ENCODE data around the gene AGBL5.
"Not testable (repeated sequence)": the region's sequence is repeated elsewhere in the genome, so short reads cannot be mapped to it uniquely, and the experiment has no call there.

The AGBL5 gene

DNA sequence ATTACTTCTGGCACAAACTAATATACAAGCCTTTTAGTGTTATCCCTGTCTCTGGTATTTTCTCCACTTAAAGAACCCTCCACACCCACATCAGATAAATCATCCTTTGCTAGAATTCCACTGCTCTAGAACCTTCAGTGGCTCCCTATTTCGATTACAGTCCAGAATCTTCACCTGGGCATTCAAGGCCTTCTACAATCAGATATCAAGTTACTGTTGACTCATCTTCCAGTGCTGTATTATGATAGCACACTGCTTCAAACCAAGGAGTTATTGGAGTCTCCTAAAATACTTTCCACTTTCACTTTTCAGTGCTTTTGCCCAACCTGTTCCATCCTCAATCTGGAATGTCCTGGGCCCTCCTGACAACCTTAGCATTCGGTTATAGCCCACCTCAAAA is 64.1 kb downstream of the AGBL5 start:
- no peak overlapping the region for H3K4me3 ChIP-seq (replicated peaks in 1 of 2; ENCODE audit: low read depth in 2 of 2, low read length in 2 of 2)
- TF ChIP-seq, protein P1, sequence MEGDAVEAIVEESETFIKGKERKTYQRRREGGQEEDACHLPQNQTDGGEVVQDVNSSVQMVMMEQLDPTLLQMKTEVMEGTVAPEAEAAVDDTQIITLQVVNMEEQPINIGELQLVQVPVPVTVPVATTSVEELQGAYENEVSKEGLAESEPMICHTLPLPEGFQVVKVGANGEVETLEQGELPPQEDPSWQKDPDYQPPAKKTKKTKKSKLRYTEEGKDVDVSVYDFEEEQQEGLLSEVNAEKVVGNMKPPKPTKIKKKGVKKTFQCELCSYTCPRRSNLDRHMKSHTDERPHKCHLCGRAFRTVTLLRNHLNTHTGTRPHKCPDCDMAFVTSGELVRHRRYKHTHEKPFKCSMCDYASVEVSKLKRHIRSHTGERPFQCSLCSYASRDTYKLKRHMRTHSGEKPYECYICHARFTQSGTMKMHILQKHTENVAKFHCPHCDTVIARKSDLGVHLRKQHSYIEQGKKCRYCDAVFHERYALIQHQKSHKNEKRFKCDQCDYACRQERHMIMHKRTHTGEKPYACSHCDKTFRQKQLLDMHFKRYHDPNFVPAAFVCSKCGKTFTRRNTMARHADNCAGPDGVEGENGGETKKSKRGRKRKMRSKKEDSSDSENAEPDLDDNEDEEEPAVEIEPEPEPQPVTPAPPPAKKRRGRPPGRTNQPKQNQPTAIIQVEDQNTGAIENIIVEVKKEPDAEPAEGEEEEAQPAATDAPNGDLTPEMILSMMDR (IDR thresholded peaks at IDR 0.05; ENCODE audit: low read depth, low read length) = no peak
- DNase-seq (ENCODE audit: low read depth in 2 of 2) = no peak

DNA sequence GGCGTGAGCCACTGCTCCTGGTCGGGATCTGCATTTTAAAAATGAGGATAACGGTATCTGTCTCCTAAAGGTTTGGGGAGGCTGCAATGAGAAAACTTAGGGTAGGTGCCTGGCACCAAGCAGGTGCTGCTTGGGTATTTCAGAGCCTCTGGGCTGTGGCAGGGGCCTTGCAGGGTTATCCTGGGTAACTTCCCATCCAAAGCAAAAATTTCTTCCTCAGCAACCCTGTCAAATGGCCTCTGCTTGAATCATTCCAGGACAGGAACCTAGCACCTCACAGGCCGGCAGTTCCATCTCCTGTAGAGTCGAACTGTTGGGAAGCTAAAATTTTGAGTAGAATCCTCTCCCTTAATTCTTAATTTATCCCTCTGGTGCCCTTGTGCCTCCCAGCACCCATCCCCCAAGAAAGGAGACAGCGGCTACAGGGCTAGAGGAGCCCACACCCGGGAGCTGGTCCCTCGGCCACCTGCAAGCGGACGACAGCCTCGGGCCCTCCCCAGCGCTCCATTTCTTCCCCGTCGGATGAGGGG is 66.6 kb downstream of the AGBL5 start:
- no peak for DNase-seq (ENCODE audit: low read depth in 2 of 2)
- TF ChIP-seq, protein P1 (IDR thresholded peaks at IDR 0.05; ENCODE audit: low read depth, low read length) = no peak
- H3K4me3 ChIP-seq (replicated peaks in 1 of 2; ENCODE audit: low read depth in 2 of 2, low read length in 2 of 2) = peak overlapping the region; percentile 46 to 48

DNA sequence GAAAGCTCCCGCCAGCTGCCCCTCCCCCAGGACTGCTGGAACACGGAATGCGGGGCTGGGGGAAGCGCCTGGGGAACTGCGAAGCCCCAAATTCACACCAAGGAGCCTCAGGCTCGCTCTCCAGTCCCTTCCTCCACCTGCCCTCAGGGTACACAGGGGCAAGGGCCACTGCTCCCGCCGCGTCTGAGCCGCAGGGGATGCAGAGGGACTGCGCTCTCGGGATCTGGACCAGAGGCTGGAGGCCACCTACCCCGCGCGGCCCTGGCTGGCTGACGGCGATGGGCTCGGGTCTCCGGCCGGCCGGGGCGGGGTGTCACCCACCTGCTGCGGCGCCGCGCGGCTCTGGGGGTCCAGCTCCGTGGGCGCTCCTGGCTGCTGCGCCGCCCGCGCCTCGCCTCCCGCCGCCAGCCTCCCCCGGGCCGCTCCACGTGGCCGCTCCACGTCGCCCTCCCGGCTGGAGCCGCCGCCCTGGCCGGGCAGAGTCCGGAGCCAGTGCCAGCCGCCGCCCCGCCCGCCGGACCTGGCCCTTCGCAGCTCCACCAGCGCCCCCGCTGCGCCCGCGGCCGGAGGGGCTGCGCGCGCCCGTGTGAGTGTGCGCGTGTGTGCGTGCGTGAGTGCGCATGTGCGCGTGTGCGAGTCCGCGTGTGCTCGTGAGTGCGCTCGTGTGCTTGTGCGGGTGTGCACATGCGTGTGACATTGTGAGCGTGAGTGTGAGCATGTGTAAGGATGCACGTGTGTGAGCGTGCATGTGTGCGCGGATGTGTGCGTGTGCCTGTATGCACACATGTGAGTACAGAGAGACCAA is 67.3 kb downstream of the AGBL5 start, which contains the start of gene CGREF1:
Gene CGREF1 (minus strand): TSS at position 604 of the 805 bp plus-strand sequence. CDS start 14,762 bp downstream, outside the sequence.
- DNase-seq (ENCODE audit: low read depth in 2 of 2) = peak in 1 of 2 donors; percentile 5
- TF ChIP-seq, protein P1 (IDR thresholded peaks at IDR 0.05; ENCODE audit: low read depth, low read length) = no peak
- H3K4me3 ChIP-seq (replicated peaks in 1 of 2; ENCODE audit: low read depth in 2 of 2, low read length in 2 of 2) = peak within 1 kb of the TSS; percentile 46 to 48

DNA sequence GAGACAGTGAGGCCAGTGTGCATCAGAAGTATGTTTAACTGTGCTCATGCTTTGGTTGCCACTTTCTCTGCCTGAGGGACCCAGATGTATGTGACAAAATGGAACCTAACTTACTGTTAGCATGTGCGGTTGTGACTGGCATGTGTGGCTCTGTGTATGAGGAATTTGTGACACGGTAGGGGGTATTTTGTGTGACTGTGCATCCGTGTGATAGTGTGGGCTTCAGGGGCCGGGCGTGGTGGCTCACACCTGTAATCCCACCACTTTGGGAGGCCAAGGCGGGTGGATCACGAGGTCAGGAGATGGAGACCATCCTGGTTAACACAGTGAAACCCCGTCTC is 67.8 kb downstream of the AGBL5 start:
- not testable (repeated sequence) for DNase-seq (ENCODE audit: low read depth in 2 of 2)
- peak overlapping the region; percentile 11 to 48 for H3K4me3 ChIP-seq (replicated peaks in 1 of 2; ENCODE audit: low read depth in 2 of 2, low read length in 2 of 2)
